HG03045 (cell line): Measurements from ENCODE around the gene DHPS.

ENCODE experiments used
- ATAC-seq: cut with Tn5 transposase; IDR thresholded peaks from one replicate; pipeline ENCODE4 v1.9.1; 2021; ENCODE audit warnings: mild to moderate bottlenecking, moderate library complexity; ENCODE audit not compliant: unreplicated experiment

The DHPS gene

DNA sequence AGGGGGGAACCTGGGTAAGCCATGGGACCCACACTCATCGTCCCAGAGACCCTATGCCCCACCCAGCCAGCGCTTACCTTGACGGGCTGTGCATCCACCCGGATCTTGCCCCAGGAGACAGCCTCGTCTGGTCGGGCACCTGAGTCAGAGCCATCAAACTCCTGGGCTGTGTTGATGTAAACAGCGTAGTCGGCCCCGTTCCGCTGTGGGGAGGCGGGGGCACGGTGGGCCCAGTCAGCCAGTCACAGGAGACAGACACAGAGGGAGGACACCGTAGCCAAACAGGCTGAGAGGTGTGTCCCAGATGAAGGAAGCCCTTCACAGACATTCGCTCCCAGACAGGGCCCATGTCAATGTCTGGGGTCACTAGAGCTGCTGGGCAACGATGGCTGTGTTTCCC lies 5.7 kb downstream of the DHPS start:
- ATAC-seq = no peak

GRCh38 chr19:12675399-12675798 lies 6.3 kb downstream of the DHPS start:
- no peak for ATAC-seq

DNA sequence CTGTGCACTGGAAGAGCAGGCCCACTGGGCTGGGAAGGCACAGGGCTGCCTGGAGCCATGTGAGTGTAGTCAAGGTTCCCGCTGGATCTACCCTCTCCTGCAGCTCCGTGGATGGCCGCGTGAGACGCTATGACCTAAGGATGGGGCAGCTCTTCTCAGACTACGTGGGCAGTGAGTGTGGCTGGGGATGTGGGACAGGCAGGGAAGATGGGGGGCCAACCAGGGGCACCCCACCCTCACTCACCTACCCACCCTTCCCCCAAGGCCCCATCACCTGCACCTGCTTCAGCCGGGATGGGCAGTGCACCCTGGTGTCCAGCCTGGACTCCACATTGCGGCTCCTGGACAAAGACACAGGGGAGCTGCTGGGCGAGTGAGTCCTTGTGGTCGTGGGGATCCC lies 8.9 kb downstream of the DHPS start:
- ATAC-seq = no peak

DNA sequence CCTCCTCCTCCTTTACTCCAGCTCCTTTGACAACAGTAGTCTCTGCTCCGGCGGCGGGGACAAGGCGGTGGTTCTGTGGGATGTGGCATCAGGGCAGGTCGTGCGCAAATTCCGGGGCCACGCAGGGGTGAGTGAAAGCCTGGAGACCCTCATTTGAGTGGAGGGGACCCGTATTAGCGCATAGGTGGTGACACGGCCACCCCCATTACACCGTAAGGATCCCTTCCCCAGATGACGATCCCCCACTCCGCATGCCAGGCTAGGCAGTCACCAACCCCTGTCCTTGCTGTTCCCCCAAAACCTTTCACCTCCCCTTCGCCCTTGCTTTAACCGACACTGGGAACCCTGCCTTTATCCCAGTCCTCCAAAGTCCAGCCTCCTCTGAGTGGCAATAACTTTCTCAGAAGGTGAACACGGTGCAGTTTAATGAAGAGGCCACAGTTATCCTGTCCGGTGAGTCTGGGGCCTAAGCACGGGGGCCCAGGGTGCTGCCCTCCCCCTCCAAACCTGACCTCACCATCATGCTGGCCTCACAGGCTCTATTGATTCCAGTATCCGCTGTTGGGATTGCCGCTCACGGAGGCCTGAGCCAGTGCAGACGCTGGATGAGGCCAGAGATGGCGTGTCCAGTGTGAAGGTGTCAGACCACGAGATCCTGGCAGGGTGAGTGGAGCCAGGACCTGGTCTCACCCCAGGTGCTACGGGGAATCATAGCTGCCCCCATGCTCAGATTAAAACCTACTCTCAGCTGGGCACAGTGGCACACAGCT lies 11.3 kb downstream of the DHPS start:
- ATAC-seq = no peak

DNA sequence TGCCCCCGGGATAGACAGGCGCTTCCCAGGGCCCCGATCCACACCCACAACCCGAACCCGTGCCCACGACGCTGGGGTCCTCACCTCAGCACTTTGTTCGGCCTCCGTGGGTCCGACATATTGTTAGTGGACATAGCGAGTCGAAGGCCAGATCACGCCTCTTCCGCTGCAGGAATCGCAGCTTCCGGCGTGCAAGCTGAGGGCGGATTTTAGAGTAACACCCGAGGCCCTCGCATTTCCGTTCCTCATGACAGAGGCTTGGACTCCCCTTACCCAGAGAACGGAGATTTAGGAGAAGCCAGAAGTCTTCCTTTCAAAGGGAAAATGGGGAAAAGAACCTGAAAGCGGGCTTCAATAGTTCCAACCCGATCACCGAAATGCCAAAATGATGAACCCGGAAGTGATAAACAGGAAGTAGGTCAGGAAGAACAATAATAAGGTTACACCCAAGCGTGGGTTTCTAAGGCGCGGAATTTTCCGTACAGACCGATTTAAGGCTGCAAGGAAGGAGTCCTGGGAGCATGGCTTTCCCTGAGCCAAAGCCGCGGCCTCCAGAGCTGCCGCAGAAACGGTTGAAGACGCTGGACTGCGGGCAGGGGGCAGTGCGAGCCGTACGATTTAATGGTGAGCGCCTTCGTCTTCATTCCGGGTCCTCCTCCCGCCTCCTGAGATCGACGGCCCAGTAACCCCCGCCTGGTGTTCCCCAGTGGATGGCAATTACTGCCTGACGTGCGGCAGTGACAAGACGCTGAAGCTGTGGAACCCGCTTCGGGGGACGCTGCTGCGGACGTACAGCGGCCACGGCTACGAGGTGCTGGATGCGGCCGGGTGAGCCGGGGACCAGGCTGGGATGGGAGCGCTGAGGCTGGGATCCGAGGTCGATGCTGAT lies 12.2 kb downstream of the DHPS start:
- no peak for ATAC-seq

GRCh38 chr19:12668932-12669269 lies 12.8 kb downstream of the DHPS start:
- ATAC-seq = no peak

- no peak for ATAC-seq
Measured at GRCh38 chr19:12668346-12668745, 13.3 kb downstream of the DHPS start.

DNA sequence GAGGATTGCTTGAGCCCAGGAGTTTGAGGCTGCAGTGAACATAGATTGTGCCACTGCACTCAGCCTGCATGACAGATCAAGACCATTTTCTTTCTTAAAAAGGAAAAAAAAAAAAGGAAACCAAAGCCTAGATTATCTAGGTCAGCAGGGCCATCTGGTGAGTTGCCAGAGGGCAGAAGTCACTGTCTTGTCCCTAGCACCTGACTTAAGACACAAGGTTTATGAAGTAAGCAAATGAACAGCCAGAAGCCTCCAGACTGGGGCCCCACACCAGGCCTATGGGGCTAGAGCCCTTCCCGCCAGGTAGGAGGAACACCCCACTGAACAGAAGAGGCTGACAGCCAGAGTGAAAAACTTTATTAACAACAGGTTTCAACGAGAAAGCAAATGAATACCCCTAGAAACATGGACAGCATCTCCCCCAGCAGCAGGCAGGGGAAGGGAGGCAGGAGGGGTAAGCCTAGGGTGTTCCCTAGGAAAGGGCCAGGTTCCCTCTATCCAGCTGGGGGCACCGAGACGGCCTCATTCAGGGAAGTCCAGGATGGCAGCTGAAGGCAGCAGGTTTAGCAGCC lies 13.9 kb downstream of the DHPS start:
- no peak for ATAC-seq

GRCh38 chr19:12666265-12667048 lies 15.2 kb downstream of the DHPS start, which contains the start of the genes MAN2B1 and WDR83:
Gene MAN2B1, minus strand, starts transcription at chr19:12666742. Its CDS starts 41 bp downstream, at chr19:12666701.
Gene WDR83, plus strand, starts transcription at chr19:12666807. Its CDS starts 2,984 bp downstream, at chr19:12669791.
- ATAC-seq = peak; percentile 43

GRCh38 chr19:12665671-12666264 lies 15.9 kb downstream of the DHPS start:
- ATAC-seq = peak; percentile 5

- ATAC-seq = no peak
Measured at GRCh38 chr19:12665281-12665573, 16.5 kb downstream of the DHPS start.

DNA sequence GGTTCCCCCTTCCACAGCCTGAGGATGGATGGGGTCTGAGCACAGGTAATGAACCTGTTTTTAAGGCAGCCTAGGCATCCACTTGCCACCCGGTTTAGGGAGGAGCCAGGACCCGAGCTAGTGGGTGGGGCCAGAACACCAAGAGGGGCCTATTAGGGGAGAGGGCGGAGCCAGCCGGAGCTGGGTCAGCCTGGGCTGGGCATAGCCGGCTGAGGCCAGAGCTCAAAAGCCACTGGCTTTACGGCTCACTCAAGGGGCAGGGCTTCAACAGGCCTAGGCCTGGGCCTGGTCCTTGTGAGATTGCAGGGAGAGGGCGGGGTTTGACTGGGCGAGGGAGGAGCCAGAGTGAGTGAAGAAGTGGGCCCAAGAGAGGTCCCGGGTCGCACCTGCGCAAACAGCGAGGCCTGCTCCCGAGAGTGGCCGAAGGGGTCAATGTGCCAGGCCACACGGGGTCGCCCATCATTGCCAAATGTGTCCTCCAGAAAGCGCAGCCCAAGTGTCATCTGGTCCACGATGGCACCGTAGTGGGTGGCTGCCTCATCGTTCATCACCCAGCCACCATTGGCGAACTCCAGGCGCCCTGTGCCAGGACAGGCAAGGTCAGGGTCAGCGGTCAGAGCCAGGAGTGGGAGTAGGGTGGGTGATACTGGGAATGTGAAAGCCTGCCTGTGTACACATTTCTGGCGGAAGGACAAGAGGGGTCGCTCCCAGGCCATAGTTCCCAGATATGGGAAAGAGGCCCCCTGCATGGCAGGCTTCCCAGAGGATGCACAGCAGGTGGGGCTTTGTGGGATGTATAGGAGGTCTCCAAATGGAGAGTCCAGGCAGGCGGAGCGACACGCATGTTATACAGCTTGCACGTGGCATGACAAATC lies 17.0 kb downstream of the DHPS start:
- ATAC-seq = no peak

- no peak for ATAC-seq
Measured at GRCh38 chr19:12660980-12661379, 20.7 kb downstream of the DHPS start.

- no peak for ATAC-seq
Measured at GRCh38 chr19:12657966-12658365, 23.7 kb downstream of the DHPS start.

- no peak for ATAC-seq
Measured at GRCh38 chr19:12656899-12657571, 24.6 kb downstream of the DHPS start.

GRCh38 chr19:12655546-12655945 lies 26.1 kb downstream of the DHPS start:
- no peak for ATAC-seq

GRCh38 chr19:12652219-12652618 lies 29.5 kb downstream of the DHPS start:
- no peak for ATAC-seq

GRCh38 chr19:12649941-12650340 lies 31.7 kb downstream of the DHPS start:
- no peak for ATAC-seq

GRCh38 chr19:12648088-12648487 lies 33.6 kb downstream of the DHPS start:
- ATAC-seq = no peak
